HuH-7 (cell line): Measurements from ENCODE around the gene FBXL22.

Experiments used
- DNase-seq: peaks from one replicate; pipeline ENCODE4 v3.0.0; 2011; ENCODE audit warnings: low spot score

FBXL22 gene

DNA sequence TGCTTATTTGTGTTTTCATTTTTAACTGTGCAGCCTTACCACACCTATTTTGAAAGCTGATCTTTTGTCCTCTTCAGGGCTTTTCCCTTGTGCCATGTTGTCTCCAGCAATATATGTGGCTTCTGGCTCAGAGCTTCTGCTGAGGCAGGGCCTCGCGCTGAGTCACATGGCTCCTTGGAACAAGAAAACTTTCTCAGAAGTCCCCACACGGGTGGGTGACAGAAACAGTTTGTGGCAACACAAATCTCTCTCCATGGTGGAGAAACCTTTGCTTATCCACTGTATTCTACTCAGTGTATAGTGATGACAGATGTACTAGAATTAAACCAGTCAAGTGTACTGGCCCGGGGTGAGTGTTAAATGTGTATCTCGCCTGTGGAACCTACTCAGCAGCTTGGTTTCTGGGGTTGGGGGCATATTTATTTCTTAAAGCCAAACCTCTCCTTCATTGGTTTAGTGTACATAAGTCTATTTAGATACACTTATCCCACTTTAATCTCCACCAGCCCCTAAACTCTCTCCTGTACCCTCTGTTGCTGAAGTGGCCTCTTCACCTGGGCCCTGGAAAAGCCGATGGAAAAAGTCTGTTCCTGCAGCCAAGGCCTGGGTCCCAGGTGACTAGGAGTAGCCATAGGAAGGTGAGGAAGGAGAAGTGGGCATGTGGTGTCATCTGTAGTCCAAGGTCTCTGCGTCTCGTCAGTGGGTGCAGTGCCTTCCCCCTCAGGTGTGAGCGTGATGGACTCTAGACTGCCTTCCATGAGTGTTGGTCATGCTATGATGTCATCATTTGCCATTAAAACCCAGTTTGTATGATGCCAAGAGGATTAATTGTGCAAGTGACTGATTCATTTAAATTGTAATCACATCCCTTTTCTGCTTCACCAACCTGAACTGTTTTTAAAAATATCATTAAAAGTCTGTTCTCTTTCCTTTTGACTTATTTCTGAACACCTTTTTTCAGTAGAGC is 3.2 kb upstream of the FBXL22 start:
- no peak for DNase-seq

DNA sequence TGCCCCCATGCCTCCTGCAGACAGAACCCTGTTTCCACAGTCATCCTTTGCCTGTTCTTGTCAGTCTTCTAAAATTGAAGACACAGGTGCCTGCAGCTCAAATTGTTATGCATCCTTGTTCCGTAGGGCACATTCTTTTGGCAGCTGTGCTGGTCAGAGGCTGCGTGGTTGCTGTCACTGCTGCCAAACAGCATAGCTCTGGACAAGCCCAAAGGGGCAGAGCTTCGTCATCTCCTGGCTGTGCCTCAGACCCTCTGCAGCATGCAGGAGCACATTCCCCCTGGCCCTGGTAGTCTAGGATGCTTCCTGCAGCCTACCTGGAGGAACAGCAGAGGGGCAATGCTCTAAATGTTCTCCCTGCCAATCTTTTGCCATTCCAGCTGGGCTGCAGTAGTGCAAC is 2.1 kb upstream of the FBXL22 start:
- no peak for DNase-seq

DNA sequence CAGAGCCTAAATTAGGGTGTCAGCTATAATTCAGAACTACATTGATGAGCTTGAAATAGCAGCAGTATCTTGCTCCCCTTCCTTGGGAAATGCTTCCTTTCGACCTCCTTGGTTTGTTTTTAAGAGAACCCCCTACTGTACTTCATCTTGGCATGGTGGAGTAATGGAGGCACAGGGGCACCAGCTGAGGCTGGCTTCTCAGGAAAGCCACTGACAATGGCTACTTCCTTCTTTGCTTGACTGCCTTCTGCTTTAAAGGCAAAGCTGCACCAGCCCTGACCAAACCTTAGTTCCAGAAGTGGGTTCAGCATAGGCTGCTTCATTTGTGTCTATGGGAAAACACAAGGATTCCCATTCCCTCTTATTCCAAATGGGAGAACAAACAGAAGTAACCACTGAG is 1.5 kb upstream of the FBXL22 start:
- no peak for DNase-seq

DNA sequence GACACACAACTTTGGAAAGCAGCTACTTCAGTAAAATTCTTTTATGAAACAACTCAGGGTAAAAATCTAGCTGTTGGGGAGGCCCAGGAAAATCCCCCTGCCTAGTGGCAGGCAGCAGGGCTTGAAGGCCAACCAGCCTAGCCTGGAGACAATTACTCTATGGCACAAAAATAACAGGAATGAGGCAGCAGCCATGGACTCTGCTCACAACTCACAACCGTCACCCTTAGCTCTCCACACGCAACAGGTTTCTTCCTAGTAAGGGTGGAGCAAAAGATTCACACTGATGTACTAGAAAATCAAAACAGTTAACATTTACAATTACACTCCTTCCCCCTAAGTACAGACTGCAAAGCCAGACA is 530 bp upstream of the FBXL22 start:
- no peak for DNase-seq

DNA sequence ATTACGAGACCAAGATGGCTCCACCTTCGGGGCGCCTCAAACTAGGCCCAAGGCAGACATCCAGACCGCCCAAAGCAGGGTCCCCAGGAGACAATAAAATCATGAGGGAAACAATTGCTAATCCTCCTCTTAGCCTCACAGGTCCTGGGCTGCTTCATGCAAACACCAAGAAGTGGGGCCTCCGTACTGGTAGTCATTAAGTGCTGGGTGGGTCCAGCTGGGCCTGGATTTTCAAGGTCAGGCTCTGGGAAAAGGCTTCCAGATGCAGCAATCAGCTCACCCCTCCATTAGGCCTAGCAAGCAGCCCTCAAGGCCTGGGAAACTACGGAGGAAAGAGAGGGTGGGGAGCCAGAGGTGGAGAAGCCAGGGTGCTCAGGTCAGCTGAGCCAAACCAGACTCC is 634 bp downstream of the FBXL22 start:
- no peak for DNase-seq

DNA sequence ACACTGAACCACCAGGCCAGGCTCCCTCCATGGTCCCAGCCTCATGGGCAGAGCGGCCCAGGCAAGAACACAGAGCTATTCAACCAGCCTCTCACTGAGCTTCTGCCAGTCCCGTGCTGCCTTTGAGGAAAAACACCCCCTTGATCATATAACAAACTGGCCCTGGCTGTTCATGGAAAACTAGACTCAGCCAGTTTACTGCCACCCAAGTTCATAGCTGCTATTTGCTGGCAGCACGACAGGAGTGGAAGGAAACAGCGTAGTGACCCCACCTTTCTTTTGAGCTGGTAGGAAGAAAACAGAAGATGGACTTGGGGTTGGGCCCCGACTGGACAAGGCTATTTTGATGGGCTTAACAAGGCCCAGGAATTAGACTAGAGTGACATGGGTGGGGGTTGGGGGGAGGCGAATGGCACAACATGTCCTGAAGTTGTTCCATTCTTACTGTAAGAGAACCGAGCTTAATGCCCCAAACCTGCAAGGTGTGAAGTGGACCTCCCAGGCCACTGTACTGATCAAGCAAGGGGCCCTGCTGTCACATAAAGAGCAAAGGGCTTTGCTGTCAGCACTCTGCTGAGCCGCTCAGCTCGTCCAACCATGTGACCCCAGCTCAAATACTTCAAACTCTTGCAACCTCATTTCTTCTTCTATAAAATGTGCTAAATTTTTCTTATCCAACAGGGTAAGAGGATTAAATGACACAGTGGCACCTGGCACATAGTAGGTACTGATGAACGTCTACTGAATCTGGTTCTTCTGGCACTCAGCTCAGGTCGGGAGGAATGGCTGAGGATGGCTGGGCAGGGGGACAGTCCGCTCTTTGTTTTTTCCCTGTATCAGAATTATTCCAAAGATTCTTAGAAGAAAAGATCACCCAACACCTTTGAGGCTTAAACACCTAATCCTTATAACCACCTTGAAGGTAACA is 1.6 kb downstream of the FBXL22 start:
- DNase-seq = no peak

DNA sequence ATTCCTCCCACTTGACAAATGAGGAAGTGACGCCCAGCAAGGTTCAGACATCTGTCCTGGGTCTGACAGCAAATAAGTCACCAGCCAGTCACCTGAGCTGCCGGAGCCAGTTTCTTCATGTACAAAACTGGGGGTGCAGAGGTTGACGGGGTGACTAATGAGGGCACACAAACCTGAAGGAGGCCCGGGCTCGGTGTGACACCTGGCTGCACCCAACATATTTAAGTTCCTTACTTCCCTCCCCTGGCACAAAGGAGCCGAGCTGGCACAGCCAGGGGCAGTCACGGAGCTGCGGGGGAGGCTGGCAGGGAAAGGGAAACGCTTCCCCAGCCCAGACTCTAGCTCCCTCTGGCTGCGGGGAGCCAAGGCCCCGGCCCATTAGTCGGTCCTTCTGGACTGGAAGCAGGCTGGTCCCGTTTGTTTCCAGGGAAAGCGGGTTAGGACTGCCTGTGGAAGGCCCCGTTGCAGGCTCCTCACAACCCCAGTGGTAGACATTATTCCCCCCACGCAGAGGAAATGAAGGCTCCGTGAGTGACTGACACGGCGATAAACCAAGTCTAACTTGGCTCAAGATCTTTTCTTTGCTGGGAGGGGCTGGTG is 2.3 kb downstream of the FBXL22 start:
- DNase-seq = peak; percentile 51

DNA sequence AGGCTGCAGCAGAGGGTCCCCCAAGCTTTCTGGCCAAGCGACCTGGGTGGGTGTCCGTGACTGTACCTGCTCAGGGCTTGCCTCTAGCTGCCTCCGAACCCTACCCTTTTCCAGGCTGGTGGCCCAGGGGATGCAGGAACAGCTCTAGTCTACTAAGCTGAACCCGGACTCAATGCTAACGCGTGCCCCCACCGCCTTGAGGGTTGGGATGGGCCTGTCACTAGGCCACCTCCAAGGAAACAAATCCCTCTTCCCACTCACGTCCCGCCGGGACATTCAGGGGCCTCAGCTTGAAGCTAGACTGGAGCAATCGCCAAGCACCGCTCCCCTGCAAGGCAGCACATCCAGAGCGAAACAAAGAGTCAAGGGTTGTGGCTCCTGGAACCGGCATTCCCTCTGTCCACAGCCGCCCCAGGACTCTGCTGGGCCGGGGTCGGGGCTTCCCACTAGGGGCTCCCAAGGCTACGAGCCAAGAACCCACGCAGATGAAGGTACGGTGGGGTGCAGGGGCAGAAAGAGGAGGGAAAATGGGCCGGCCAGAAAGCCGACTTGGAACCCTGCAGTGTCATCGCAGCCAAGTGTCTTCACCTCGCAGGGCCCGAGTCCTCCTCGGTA is 2.9 kb downstream of the FBXL22 start:
- DNase-seq = no peak

DNA sequence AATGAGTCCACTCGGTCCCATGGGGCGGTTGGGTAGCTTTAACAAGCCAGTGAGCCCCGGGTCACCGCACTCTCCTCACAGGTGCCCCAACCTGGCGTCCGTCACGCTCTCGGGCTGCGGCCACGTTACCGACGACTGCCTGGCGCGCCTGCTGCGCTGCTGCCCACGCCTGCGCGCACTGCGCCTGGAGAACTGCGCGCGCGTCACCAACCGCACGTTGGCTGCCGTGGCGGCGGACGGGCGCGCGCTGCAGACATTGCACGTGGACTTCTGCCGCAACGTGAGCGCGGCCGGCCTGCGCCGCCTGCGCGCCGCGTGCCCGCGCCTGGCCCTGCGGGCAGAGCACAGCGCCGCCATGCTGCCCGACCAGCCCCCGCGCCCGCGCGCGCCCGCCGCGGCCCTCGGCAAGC is 3.4 kb downstream of the FBXL22 start:
- peak; percentile 87 for DNase-seq

DNA sequence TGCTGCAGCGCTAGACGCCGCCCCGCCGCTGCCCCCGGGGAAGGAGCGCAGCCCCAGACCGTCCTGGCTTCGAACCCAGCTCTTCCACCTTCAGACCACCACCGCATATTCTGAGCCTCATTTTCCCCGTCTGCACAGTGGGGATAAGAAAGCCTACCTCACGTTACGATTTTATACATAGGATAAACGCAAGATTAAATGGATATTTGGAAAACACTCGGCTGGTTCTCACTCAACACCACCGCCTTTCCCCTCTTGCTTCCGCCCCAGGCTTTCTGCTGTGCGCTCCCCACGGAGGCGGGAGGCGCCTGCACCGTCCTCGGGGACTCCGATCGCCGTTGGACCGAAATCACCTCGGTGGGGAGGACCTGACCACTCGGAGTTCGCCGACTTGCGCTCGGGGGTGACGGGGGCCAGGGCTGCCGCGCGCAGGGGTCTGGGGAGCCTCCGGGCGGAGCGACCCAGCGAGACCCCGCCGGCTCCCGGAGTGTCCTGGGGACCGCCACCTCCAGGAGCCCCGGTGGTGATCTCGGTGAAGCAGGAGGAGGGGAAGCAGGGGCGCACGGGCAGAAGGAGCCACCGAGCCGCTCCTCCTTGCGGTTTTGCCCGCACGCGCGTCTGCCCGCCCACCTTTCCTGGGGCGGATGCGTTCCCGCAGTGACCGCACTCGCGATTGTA is 4.0 kb downstream of the FBXL22 start:
- peak; percentile 42 for DNase-seq

DNA sequence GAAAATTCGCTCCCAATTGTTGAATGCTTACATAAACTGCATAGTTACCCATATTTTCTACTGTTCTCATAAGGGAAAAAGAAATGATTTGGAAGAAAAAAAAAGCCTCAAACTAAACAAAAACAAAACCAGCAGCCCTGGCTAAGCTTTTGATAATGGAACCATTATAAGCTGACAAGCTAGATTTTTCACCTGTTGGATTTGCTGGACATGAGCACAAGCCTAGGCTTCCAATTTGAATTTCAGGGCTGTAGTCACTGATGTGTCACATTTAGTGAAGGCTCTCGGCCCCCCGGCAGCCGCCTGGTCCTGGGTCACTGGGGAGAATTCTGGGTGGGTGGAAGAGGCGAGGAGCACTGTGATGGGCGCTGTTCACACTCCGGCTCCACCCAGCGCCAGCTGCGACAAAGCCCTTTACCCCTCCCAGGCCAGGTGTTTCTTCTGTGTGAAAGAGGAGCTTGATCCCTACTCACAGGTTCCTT is 4.6 kb downstream of the FBXL22 start:
- DNase-seq = no peak

DNA sequence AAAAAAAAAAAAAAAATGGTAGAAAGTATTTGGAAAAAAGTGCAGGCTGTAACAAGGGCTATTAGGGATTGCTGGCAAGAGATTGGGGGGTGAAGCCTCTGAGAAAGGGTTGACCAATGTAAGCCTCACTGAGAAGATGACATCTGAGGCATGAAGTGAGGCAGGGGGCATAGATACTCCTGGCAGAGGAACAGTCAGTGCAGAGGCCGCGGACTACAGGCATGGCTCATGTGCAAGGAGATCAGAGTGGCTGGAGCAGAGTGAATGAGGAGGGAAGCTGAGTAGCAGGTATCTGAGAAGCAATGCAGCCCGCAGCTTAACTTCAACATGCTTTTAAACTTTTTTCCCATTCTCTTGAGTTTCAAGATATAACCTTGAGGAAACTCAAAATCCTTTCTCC is 5.4 kb downstream of the FBXL22 start:
- no peak for DNase-seq

DNA sequence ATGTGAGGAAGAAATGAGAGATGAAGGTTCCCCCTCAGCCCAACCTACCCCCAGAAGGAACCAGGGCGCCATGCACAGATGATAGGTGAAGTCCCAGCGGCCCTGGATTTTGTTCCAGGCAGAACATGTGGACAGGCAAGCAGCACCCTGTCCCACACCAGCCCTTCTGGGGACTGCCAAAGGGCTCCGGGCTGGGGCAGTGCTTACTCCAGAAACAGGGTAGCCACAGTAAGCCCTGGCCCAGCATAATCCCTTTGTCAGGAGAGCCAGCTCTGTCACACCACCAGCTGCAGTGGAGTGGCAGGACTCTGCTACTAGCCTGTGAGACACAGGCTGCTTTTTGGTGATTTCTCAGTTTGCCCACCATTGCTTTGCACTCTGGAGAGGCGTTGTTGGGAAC is 6.3 kb downstream of the FBXL22 start:
- DNase-seq = no peak

DNA sequence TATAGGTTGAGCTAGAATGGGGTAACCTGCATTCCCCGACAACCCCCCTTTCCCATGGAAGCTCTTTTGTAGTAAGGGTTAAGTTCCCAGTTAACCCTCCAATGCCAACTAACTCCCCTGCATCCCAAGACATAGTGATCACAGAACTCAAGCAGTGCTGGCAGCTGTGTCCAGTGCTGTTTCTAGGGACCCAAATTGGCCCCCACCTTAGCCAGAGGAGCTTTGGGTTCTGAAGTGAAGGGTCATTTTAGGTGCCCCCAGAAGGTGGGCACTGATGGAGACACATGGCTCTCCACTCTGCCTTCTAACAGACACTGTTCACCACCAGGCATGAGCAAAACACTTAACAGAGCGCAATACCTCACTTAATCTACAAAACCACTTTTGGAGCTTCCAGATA is 7.1 kb downstream of the FBXL22 start:
- no peak for DNase-seq

DNA sequence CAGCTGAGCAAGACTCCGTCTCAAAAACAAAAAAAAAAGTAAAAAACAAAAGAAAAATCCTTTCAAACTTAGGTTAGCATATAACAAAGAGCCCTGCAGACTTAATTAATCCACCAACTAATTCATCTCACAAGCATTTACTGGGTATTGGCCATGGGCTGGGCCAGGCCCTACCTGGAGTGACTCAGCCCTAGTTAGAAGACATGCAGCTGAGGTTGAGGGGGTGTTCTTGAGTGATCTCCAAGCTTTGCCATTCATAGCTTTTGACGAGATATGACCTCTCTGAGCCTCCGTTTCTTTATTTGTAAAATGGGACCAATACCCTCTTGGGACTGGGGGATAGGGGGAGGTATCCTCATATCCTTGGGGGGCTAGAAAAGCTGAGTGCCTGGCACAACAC is 7.8 kb downstream of the FBXL22 start:
- no peak for DNase-seq

DNA sequence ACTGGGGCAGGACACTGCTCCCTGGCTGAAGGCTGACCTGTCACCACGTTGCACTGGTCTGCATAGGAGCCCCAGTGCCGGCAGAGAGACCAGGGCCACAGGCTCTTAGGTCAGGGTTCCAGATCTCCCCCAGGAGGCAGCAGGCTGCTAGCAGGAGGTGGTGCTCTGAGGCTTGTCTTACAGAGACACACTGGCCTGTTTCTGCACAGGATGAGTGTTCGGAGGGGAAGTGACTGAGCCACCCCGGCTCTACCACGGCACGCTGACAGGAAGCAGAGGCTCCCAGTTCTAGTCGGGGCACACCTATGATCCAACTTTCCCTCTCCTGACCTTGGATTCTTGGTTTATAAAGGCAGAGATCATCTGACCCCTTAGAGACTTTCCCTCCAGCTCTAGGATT is 8.6 kb downstream of the FBXL22 start:
- no peak for DNase-seq

DNA sequence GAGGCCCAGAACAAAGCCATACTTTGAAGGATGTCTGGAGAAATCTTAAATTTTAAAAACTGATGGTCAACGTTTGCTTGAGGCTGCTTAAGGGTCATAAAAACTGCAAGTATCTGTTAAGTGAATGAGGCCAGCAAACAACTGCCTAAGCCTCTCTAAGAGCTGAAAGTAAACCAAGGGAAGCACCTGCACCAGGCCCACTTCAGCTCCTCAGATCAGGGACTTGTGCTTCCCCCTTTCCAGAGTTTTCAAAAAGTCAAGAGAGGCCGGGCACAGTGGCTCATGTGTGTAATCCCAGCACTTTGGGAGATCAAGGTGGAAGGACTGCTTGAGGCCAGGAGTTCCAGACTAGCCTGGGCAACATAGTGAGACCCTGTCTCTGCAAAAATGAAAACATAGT is 9.1 kb downstream of the FBXL22 start:
- DNase-seq = no peak

DNA sequence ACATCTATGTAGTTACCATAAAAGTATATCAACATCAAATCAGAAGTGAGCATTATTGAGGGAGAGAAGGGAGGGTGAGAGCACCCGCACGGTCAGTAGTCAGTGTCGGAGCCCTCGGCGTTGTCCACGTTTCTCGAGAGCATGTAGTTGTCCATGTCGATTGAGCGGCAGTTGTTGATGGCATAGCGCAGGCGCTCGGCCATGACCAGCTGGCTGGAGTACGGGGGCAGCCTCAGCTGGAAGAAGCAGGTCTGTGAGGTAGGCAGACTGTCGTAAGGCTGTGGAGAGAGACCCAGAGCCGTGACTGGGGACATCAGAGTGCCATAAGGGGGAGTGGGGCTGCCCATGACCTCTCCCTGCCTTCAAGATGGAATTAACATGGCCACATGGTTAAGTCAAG is 11.8 kb downstream of the FBXL22 start:
- no peak for DNase-seq

DNA sequence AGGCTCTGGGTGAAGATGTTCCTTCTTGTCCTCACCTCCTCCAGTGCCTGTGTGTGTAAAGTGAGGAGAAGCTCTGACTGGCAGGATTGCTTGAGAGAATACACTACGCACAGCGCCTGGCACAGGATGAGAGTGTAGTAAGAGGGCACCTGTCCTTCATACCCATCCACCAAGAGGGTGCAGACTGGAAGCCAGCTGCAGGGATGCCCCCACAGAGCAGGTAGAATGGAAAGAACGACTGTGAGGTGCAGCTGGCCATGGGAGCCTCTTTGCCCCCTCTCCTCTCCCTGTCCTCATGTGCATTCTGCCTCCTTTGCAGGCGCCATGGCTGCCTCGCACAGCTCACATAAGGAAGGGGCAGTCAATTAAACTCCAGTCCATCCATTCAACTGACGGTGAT is 12.3 kb downstream of the FBXL22 start:
- DNase-seq = no peak

DNA sequence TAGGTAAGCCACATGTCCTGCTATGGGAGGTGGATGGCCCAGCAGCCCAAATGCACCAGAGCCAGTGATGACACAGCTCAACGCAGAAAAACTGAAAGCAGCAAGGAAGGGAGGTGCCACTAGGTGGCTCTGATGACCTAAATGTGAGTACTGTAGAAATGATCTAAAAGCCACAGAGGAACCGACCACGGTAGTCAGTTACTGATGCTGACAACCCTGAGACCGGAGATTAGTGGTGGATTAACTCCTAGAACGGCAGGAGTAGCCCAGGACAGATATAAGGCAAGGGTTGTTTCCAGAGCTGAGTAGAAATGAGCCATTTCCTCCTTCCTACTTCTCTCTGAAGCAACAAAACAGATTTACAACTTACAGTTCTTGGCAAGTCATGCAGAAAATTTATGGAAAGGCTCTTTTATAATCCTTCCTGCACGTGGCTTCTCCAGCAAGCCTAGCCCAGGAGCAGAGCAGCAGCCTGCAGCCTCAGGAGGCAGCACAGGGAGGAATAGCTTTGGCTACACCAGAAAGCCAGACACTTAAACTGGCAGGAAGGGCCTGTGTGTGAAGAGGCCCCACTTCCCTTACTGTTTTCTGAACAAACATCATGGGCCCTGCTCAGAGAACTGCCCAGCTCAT is 13.1 kb downstream of the FBXL22 start:
- DNase-seq = peak; percentile 77

DNA sequence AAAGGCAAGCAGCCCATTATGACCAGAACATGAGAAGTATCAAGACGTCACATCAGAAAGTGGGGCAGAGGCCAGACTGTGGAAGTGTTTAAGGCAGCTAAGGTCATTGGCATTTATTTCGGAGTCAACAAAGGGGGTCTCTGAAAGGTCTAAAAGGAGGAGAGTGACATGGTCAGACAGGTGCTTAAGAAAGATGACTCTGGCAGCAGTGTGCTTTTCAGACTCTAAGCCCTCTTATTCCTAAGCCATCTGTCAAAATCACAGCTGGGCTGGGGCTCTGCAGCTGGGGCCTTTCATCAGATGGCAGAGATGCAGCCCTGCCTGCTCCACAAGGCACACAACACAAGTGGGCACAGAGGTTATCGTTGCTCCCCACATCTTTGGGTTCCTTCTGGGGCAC is 14.0 kb downstream of the FBXL22 start:
- no peak for DNase-seq
